GM12872 (cell line): ENCODE data around the gene RMND5B.

Experiments used
- CTCF ChIP-seq: IDR thresholded peaks from 3 replicates; pipeline ENCODE4 v1.5.1; 2011; ENCODE audit warnings: low read depth, mild to moderate bottlenecking, low read length, moderate library complexity; ENCODE audit not compliant: insufficient read depth

The RMND5B gene

DNA sequence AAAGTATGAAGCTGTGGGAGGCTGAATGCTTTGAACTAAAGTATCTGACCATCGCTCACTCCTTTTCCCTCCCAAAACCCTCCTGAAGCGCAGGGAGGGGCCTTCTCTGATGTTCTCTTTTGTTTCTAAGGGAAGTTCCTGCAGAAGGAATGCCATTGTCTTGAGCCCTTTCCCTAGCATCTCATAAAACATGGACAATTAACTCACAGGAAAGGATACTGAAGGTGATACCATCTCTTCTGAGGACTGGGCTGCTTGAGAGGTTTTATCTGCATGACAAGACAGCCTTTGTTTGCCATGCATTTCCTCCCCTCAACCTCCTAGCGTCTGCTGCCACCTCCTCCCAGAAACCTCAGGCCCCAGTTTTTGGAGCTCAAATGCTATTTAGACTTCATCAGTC lies 4.3 kb upstream of the RMND5B start:
- no peak for TF ChIP-seq CTCF

GRCh38 chr5:178129296-178129695 lies 1.5 kb upstream of the RMND5B start:
- TF ChIP-seq CTCF: no peak

DNA sequence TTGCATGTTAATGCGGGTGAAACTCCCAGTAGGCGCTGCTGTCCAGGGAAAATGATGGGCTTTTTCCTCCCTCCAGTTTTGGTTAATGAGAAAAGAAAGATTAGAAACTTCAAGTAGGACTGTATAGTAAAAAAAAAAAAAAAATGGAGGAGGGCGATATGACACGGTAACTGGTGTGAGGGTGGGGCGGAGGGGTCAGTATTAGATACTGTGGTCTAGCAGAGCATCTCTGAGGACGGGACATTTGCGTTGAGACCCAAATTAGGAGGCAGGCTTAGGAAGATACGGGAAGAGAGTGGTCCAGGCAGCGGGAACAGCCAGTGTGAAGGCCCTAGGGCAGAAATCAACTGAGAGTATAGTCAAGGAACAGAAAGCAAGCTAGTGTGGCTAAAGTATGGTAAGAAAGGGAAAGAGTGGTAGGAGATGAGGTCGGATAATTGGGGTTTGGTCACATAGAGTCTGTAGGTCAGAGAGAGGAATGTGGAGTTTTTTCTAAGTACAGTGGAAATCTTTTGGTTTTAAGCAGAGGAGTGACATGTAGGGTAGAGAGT lies 707 bp downstream of the RMND5B start:
- no peak for TF ChIP-seq CTCF

DNA sequence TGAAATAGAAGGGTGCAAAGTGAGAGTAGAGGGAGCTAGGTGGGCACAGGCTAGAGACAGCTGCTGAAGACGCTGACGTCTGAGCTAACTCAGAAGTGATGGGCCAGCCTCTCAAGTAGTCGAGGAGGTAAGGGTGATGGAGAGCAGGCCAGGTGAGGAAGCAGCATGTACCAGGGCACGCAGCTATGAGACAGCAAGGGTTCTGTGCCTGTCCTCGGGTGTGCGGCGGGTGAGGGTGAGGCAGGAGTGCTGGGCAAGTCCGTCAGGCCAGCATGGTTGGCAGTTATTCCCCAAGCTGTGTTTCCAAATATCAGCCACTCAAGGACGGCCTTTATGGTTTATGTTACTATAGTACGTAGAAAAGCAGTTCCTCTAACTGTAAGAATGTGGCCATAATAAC lies 6.2 kb downstream of the RMND5B start:
- TF ChIP-seq CTCF: no peak

DNA sequence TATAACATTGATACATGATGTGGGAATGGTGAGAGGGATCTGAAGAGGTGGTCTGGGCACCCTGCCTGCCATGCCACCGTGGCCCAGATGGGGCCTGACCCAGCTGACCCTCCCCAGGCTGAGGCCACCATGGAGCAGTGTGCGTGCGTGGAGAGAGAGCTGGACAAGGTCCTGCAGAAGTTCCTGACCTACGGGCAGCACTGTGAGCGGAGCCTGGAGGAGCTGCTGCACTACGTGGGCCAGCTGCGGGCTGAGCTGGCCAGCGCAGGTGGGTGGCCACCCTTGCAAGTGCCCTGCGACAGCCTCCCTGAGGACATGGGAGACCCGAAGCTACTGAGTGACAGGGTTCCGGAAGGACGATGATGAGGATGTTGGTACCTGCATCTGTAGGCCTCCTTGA lies 7.2 kb downstream of the RMND5B start:
- TF ChIP-seq CTCF: no peak

DNA sequence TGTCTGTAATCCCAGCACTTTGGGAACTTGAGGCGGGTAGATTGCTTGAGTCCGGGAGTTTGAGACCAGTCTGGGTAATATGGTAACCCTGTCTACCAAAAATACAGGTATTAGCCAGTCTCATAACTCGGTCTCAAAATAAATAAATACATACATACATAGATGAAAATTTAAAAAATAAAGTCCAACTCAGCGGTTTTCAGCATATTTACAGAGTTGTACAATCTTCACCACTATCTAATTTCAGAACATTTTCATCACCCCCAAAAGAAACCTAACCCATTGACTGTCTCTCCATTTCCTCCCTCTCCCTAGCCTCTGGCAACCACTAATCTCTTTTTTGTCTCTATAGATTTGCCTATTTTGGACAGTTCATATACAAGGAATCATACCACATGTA lies 10.7 kb downstream of the RMND5B start:
- no peak for TF ChIP-seq CTCF

DNA sequence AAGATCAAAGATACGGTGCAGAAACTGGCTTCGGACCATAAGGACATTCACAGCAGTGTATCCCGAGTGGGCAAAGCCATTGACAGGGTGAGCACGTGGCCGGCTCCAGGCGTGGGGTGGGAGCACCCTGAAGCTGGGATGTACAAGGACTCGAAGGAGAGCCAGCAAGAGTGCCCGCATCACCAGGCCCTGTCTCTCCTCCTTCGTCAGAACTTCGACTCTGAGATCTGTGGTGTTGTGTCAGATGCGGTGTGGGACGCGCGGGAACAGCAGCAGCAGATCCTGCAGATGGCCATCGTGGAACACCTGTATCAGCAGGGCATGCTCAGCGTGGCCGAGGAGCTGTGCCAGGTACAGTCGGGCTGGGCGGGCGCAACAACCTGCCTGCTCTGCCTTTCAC lies 11.8 kb downstream of the RMND5B start:
- no peak for TF ChIP-seq CTCF

DNA sequence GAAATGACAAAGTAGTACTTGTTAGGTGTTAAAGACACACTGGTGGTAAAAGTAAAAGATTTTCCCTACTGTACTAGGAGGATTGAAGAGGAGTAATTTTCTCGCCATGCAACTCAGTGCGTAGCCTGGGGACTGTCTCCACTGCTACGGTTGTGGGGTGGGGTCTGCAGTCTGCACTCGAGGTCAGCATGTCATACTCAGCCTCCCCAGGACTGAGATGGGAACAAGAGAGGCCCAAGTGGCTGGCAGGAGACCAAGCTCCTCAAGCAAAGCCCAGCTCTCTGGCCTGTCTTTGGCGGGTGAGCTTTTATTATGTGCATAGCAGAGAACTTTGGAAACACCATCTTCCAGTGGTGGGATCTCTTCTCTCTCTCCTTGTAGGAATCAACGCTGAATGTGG lies 12.4 kb downstream of the RMND5B start:
- TF ChIP-seq CTCF: no peak
